ENCODE data around the gene CUL4A.

Gene CUL4A

GRCh38 chr13:113203507-113204377 lies 5.7 kb upstream of the CUL4A start:
- Histone ChIP-seq H3K4me3 (no peak overlapping the region), H3K27ac (no peak overlapping the region)

- Histone ChIP-seq H3K27ac (peak overlapping the region in 1 of 21 experiments; percentile 1), H3K4me3 (no peak overlapping the region)
Measured at GRCh38 chr13:113204378-113204734, 5.1 kb upstream of the CUL4A start.

- H3K4me3 ChIP-seq = no peak overlapping the region
- H3K27ac ChIP-seq = no peak overlapping the region
Measured at GRCh38 chr13:113205428-113205931, 3.9 kb upstream of the CUL4A start.

- Histone ChIP-seq H3K27ac (peak overlapping the region in 16 of 21 experiments; percentile 96 to 100 (median 99)), H3K4me3 (peak overlapping the region; percentile 66 to 96 (median 83))
Measured at GRCh38 chr13:113207460-113207859, 2.0 kb upstream of the CUL4A start.

- Histone ChIP-seq H3K4me3 (peak overlapping the region; percentile 66 to 96 (median 83)), H3K27ac (peak overlapping the region; percentile 96 to 100 (median 99))
Measured at GRCh38 chr13:113207890-113208420, 1.5 kb upstream of the CUL4A start.

- H3K4me3 ChIP-seq = peak within 1 kb of the TSS; percentile 66 to 96 (median 83)
- peak within 1 kb of the TSS; percentile 96 to 100 (median 99) for H3K27ac ChIP-seq
Measured at GRCh38 chr13:113208421-113209335, 735 bp upstream of the CUL4A start, which contains the start of gene PCID2. Gene PCID2, minus strand, starts transcription at chr13:113208669. Its CDS starts 35 bp downstream, at chr13:113208634.

GRCh38 chr13:113209759-113210421 lies 477 bp downstream of the CUL4A start:
- peak overlapping the region; percentile 87 to 100 (median 99) for H3K27ac ChIP-seq
- peak overlapping the region; percentile 66 to 96 (median 83) for H3K4me3 ChIP-seq

GRCh38 chr13:113210833-113211232 lies 1.4 kb downstream of the CUL4A start:
- H3K27ac ChIP-seq = no peak overlapping the region
- peak overlapping the region in 2 of 7 experiments; percentile 76 to 94 for H3K4me3 ChIP-seq

- Histone ChIP-seq H3K4me3 (no peak overlapping the region), H3K27ac (no peak overlapping the region)
Measured at GRCh38 chr13:113211774-113212173, 2.4 kb downstream of the CUL4A start.

GRCh38 chr13:113216254-113217048 lies 7.0 kb downstream of the CUL4A start:
- Histone ChIP-seq H3K27ac (peak overlapping the region in 3 of 21 experiments; percentile 7 to 50 (median 15)), H3K4me3 (no peak overlapping the region)

- Histone ChIP-seq H3K4me3 (no peak overlapping the region), H3K27ac (no peak overlapping the region)
Measured at GRCh38 chr13:113218586-113218985, 9.2 kb downstream of the CUL4A start.

GRCh38 chr13:113219256-113219940 lies 10.0 kb downstream of the CUL4A start:
- Histone ChIP-seq H3K4me3 (no peak overlapping the region), H3K27ac (no peak overlapping the region)

- Histone ChIP-seq H3K4me3 (no peak overlapping the region), H3K27ac (no peak overlapping the region)
Measured at GRCh38 chr13:113220141-113220598, 10.8 kb downstream of the CUL4A start.

- H3K4me3 ChIP-seq = no peak overlapping the region
- no peak overlapping the region for H3K27ac ChIP-seq
Measured at GRCh38 chr13:113220877-113221276, 11.5 kb downstream of the CUL4A start.

- Histone ChIP-seq H3K4me3 (no peak overlapping the region), H3K27ac (no peak overlapping the region)
Measured at GRCh38 chr13:113223070-113223469, 13.7 kb downstream of the CUL4A start.

- Histone ChIP-seq H3K4me3 (no peak overlapping the region), H3K27ac (no peak overlapping the region)
Measured at GRCh38 chr13:113224486-113224885, 15.1 kb downstream of the CUL4A start.

GRCh38 chr13:113225515-113225914 lies 16.1 kb downstream of the CUL4A start:
- no peak overlapping the region for H3K4me3 ChIP-seq
- no peak overlapping the region for H3K27ac ChIP-seq

Measured in skin epidermis (tissue), 12 donors.